ENCODE measurements around the gene DNM3.

DNM3 gene

DNA sequence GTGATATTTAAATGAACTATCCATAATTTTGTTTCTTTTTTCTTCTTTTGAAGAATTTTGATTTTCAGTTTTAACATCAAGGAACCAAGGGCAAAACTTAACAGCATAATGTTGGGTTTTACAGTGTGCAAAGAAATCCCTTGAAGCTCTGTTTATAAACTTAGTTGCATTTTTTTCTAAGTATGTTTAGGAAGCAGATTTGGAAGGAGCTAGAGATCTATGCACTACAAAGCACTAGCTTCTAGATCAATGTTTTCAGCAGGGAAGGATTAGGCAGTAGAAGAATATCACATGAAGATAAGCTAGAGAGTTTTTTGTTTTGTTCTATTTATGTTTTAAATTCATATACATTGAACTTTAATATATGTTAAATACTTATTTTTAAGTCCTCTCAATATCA lies 328.5 kb downstream of the DNM3 start:
- DNase-seq = no peak
- in situ Hi-C loops (cut with MboI; ENCODE audit: low pct_unique_long_range_greater_than_20kb, low sequenced_read_pairs) = no loop called here

DNA sequence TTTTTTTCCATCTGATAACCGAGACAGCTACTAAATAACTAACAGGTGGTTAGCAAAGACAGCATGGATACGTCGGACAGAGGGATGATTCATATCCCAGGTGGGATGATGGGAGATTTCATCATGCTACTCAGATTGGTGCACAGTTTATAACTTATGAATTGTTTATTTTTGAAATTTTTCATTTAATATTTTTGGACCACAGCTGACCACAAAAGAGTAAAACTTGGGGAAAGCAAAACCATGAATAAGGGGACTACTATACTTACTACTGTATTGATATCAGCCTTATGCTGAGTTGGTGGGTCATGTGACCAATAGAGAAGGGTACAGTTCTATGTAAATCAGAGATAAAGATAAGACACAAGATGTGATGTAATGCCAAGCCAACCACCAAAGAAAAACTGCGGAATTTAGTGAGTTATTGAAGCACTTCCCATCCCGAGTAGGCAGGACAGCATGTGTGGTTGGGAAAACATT lies 331.1 kb downstream of the DNM3 start:
- DNase-seq = no peak
- in situ Hi-C loops (cut with MboI; ENCODE audit: low pct_unique_long_range_greater_than_20kb, low sequenced_read_pairs) = no loop called here

DNA sequence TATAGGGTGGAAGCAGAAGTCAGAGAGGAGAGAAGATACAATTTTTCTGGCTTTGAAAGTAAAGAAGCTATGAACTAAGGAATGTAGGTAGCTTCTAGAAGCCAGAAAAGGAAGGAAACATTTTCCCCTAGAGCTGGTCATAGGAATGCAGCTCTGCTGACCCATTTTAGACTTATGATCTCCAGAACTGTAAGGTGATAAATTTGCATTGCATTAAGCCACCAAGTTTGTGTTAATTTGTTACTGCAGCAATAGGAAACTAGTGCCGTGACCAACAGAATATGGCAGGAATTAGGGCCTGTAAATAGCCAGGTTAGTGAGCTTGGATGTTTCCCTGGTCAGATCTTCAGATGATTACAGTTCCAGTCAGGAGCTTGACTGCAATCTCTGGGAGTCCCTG lies 334.9 kb downstream of the DNM3 start:
- in situ Hi-C loops (cut with MboI; ENCODE audit: low pct_unique_long_range_greater_than_20kb, low sequenced_read_pairs) = no loop called here

DNA sequence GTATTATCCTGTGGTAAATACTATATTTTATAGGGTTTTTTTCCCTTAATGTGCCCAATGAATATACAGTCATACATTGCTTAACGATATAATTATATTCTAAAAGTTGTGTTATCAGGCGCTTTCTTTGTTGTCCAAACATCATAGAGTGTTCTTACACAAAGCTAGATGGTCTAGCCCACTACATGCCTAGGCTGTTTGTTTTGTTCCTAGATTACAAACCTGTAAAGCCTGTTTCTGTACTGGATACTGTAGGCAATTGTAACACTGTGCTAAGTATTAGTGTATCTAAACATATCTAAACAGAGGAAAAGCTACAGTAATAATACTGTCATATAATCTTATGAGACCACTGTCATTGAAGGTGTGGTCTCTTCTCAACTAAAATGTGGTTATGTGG lies 336.6 kb downstream of the DNM3 start:
- no peak for DNase-seq
- in situ Hi-C loops (cut with MboI; ENCODE audit: low pct_unique_long_range_greater_than_20kb, low sequenced_read_pairs) = no loop called here

More for the DNA sequence above, 334.9 kb downstream of the DNM3 start:
- DNase-seq = no peak

DNA sequence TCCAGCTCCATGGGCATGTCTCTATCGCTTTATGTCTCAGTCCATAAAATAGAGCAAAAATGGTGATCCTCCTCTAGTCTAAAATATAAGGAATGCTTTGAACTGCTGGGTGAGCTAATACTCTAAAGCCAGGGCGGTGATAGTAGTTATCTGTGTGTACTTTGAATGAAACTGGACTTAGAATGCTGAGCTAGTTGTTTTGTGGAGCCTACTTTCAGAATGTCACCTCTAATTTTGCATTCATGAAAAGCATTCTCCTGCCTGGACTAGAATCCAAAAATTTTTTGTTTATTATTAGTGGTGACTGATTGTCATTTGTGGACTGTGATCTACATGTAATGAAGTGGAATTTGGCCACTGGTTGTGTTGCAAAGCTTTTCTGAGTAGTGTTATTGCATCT lies 337.6 kb downstream of the DNM3 start:
- in situ Hi-C loops (cut with MboI; ENCODE audit: low pct_unique_long_range_greater_than_20kb, low sequenced_read_pairs) = no loop called here
- DNase-seq = no peak

DNA sequence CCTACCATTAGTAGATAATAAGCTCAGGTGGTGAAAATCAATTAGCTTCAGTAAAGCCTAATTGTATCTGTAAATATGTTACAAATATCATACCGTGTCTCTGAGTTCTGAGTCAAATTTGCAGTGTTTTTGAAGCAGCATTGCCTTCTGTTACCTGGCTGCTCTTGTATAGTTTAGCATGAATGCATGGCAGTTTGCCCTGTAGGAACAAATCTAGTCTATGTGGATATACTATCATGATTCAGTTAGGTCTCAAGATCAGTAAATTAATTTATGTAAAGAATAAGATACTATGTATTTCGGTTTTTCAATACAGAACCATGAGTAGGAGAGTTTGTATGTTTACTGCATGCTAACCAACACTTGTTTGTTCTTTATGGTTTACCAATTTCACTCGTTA lies 338.6 kb downstream of the DNM3 start:
- no peak for DNase-seq
- in situ Hi-C loops (cut with MboI; ENCODE audit: low pct_unique_long_range_greater_than_20kb, low sequenced_read_pairs) = no loop called here

DNA sequence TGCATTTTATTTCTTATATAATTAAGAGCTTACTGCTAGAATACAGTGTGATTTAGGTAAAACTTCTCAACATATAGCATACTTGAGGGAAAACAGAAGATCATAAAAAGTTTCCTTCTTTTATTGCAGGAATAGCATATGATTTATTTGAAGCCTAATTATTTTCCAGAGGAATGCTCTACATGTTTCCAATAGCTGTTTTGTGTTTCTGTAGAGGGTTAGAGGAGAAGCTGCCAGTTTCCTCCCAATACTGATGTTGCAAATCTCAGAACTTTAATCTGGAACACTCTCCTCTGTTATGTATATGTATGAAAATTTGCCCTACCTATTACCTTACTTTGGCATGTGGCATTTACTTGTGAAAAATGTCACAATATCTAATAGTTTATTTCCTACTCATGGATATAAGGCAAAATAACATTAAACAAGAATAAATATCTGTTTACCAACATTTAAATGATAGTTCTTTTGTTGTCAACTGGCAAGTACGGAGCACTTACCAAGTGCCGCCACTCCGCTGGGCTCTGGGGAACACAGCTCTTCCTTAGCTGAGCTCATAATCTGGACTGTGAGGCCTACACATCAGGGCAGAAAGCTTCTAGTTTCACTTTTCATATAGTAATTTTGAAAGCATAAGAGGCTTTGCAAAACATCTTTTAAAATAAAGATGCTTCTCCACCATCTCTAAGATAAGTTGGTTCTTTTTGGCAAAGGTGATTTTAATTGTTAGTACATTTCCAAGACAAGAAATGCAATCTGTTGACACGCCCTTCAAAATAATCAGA lies 339.4 kb downstream of the DNM3 start:
- DNase-seq = no peak
- in situ Hi-C loops (cut with MboI; ENCODE audit: low pct_unique_long_range_greater_than_20kb, low sequenced_read_pairs) = no loop called here

DNA sequence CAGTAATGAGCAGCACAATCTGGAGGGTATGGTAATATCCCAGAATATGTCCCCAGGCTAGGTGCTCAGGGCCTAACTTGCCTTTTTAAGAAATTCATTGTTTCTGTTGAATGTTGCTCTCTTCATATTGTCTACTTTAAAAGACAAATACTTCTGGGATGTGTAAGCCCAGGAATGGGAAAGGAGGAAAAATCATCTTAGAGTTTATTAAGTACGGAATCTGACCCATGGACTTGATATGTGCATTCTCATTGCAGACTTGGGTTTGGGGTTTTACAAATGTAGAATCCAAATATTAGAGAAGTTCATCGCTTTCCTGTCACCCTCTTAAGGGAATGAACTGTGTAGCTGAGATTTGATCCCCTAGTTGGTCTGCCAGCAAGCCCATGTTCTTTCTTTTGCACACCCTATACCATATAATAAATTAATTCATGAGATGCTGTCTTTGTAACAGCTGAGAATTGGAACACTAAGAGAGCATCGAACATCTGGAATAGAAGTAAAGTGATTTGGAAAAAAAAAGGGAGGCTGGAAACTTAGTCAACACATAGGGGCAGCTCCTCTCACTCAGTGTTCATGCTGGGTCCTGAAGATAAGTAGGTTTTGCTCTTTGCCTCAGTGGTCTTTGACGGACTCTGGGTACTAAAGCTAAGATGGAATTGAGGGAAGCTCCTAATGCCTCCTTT lies 343.4 kb downstream of the DNM3 start:
- in situ Hi-C loops (cut with MboI; ENCODE audit: low pct_unique_long_range_greater_than_20kb, low sequenced_read_pairs) = no loop called here
- no peak for DNase-seq

DNA sequence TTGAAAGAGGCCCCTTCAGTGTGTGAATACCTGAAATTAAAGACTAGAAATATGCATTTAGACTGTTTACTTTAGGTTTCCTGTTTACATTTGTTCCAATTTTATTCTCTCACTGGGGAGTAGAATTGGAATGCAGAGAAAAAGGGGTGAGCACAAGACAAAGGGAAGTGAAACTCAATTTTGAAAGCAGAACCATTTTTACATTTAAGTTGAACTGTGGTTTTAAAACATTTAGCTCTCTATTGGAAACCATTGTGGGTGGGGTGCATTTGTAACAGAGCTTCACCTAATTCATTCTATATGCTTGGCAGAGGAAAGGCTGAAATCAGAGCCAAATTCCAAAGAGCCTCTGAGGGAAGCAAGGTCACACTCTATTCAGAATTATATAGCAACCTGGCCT lies 343.9 kb downstream of the DNM3 start:
- in situ Hi-C loops (cut with MboI; ENCODE audit: low pct_unique_long_range_greater_than_20kb, low sequenced_read_pairs) = no loop called here
- peak; percentile 26 for DNase-seq

DNA sequence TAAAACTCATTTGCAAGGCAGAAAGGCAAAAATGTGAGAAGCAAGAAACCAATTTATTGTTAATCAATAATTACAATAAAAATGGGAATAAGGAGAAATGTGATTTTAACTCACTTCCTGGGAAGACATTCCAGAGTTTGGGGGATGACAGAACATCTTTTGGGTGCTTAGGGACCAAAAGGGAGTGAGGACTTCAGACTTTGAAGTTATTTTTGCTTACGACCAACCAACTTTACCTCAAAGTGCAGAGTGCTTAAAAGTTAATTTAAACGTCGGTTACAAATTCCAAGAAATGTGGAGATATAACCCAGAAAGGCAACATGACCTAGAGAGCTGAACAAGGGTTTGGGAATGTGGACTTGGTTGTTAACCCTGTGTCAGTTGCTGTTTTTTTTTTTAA lies 344.7 kb downstream of the DNM3 start:
- no peak for DNase-seq

DNA sequence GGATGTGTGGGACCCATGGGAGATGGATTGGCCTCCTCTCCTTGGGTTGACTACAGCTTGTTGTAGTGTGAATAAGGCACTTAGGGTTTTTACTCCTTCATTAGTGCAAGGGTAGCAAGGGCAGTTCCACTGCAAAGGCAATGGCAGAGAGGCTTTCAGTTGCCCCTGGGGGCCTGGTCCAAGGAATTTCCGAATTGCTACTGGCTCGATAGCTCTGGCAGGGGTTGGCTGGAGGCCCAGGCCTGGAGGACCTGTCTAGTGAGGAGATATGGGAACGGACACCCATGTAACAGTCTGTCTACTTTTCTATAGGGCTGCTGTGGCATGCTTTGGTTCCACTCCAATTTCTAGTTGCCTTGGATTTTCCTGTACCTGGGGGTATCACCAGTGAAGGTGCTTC lies 360.3 kb downstream of the DNM3 start:
- no peak for DNase-seq
- in situ Hi-C loops (cut with MboI; ENCODE audit: low pct_unique_long_range_greater_than_20kb, low sequenced_read_pairs) = no loop called here

More for the DNA sequence above, 344.7 kb downstream of the DNM3 start:
- in situ Hi-C loops (cut with MboI; ENCODE audit: low pct_unique_long_range_greater_than_20kb, low sequenced_read_pairs) = no loop called here

DNA sequence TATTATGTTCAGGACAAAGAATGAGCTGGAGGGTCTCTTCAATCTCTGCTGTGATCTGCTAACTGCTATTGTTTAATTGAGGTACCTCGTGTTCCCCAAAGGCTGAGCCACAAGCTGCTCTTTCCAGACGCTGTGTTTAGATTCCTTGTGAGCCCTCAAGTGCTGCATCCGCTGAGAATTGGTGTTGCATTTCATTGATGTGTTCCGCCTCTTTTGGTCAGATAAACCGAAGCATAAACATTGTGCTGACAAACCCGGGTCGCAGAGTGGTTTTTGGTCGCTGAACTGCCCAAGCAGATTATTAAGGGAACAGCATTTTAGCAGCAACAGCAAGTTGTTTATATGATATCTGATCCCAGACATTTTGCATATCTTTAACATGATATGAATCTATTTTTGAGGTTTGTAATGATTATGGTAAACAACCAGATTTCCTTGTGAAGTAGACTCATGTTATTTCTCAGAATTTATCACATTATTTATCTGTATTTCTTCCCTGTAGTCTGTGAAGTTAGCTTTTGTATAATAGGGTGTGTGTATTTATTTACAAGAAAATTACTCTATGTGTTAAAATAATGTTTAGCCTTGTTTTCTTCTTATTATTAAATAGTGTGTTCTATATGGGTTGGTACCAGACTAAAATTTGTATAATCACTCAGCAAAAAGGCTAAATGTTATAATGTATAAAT lies 362.0 kb downstream of the DNM3 start:
- no peak for DNase-seq
- in situ Hi-C loops (cut with MboI; ENCODE audit: low pct_unique_long_range_greater_than_20kb, low sequenced_read_pairs) = no loop called here

DNA sequence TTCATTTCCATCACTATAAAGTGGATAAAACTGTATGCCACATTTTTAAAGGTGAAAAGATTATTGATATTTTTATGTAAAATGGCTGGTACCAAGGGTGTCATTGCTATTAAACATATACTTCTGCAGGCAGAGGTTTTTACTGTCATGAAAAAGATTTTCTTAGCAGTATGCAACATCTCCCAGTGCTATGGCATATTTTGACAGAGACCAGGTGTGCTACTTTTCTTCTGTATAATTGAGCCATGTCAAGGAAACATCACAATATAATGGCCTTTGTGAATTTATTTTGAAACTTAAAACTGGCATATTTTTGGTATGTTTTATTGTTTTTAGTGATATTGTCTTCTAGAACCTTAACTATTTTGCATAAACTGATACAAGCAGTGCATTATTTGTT lies 362.6 kb downstream of the DNM3 start:
- in situ Hi-C loops (cut with MboI; ENCODE audit: low pct_unique_long_range_greater_than_20kb, low sequenced_read_pairs) = no loop called here
- DNase-seq = no peak

DNA sequence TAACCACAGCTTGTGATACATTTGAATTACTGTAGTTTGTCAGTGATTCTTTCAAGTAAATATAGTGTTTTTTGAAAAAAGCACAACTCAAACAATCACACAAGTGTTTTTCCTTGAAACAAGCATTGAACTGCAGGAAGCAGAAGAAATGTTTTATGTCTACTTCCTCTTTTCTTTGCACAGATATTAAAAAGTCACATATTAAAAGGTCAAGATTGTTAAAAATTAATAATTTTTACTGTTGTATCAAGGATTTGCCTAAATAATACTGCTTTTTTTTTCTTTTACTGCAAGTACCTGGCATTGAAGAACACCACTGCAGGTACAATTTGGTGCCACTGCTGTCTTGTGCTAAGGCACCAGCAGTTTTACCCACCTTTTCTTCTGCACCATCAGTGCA lies 365.0 kb downstream of the DNM3 start:
- in situ Hi-C loops (cut with MboI; ENCODE audit: low pct_unique_long_range_greater_than_20kb, low sequenced_read_pairs) = no loop called here

DNA sequence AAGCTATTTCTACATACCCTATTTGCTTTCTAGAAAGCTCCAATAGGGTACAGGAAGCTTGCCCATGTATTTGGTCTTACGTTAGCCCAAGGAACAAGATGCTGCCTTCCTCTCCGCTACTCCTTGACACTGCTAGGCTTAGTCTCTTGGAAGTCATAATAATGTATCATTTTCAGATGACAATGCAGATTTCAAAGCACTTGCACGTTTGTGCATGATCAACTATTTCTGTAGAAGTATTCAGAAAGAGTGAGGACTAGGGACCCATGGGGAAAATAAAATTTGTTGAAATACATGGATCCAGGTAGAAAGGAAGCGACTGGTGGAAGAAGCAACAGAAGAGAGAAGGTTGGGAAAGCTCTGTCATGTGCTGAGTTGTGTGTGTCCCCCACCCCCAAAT lies 367.3 kb downstream of the DNM3 start:
- DNase-seq = no peak
- in situ Hi-C loops (cut with MboI; ENCODE audit: low pct_unique_long_range_greater_than_20kb, low sequenced_read_pairs) = no loop called here

More for the DNA sequence above, 365.0 kb downstream of the DNM3 start:
- DNase-seq = peak; percentile 14

DNA sequence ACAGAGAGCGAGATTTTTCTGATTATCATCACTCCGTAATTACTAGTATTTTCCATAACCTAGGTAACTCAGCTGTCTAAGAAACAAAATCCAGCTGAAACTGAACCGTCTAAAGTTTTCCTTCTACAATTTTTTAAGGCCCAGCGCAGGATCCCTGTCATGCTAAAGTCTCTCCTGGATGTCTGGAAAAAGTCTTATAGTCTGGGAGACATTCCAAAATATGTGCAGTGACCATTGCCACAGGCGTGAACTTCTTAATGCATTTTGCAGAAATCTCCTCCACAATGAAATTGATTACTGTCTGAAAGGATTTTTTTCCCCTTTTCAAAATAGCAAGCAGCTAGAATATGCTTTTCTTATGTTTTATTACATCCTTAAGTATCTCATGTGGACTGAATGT lies 369.9 kb downstream of the DNM3 start:
- in situ Hi-C loops (cut with MboI; ENCODE audit: low pct_unique_long_range_greater_than_20kb, low sequenced_read_pairs) = no loop called here
- no peak for DNase-seq

DNA sequence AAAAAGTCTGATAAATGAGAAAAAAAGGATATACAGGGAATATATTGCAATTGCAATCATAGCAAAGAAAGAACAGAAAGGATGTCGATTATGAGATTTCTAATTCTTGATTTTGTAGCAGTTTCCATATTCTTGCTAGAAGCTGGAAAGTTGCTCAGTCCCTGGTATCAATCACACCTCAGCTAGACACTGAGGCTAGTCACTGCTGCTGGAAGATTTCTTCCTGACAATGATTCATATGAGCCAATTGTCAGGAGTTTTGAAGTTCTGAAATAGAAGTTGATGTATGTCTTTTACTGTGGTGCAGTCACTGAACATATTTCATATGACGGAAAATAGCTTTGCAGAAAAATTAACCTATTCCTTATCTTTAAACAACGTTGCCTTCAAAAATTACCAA lies 370.8 kb downstream of the DNM3 start:
- DNase-seq = no peak
- in situ Hi-C loops (cut with MboI; ENCODE audit: low pct_unique_long_range_greater_than_20kb, low sequenced_read_pairs) = no loop called here

DNA sequence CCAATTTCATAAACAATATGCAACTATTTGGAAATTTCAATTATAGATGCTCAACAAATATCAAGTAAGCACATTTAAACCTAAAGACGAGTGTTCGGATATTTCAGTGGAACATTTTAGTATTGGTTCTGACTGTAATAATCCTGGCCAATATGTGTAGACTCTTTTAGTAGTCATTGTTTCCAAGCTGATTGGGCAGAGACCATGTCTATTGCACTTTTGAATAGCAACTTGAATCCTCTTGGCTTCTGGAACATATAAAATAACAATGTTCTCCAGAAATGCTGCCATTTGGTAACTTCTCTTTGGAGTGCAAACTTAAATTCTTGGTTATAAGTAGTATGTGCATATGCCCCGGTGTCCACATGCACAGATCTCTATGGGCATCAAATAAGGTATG lies 373.7 kb downstream of the DNM3 start:
- in situ Hi-C loops (cut with MboI; ENCODE audit: low pct_unique_long_range_greater_than_20kb, low sequenced_read_pairs) = no loop called here
- DNase-seq = no peak

DNA sequence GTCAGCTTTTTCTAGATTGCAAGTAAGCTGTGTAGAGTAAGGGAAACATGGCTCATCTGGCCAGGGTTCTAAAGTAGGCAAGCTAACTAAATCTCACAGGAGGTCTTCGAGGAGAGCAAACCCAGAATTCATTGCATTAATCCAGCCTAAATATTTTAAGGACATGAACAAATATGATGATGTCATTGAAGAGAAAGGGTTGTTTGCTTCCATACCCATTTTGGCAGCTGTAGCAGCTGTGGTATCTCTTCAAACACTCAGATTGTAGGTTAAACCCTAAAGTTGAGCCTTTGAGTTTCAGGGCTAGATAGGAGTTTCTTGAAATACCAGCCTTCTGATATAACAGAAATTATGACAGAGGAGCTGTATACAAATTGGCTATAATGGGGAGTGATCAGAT lies 378.7 kb downstream of the DNM3 start:
- in situ Hi-C loops (cut with MboI; ENCODE audit: low pct_unique_long_range_greater_than_20kb, low sequenced_read_pairs) = no loop called here
- no peak for DNase-seq

DNA sequence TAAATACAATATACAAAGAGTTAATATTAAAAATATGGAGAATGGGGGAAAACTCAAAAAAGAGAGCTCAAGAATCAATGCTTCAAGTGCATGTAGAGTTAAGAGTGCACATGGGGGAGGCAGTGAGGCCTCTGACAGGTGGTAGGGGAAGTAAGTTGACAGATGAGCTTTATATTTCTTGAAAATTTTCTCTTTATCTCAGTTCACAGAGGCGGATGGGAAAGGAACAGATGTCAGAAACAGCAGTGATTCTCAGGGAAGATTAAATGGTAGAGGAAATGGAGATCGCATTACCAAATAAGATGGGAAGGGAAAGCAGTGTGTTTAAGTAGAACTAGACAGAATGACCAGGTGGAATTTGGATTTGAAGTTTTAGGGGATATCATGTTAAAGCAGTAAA lies 379.1 kb downstream of the DNM3 start:
- DNase-seq = peak; percentile 79
- in situ Hi-C loops (cut with MboI; ENCODE audit: low pct_unique_long_range_greater_than_20kb, low sequenced_read_pairs) = no loop called here
